Measurements from ENCODE around the gene KDM2B.

- TF ChIP-seq EZH2 (IDR thresholded peaks at IDR 0.05; ENCODE audit: low read depth) (no peak), CTCF (conservative IDR thresholded peaks at IDR 0.05) (no peak)
Measured at GRCh38 chr12:121490401-121491281, 90.2 kb downstream of the KDM2B start.
